ENCODE results near the gene EMP1. TPM values are rescaled to one million over a fixed set of nuclear protein-coding genes. Genes with fewer than 3 reads are reported as not detected.
A peak's percentile ranks its signal among the peaks of the same experiment; 100 is the strongest.

The EMP1 gene
- total and polyA plus RNA-seq, 5 donors from 2014 or later = 0.15 to 1.6 (median 0.38) TPM; not detected in 2

- H3K36me3 Mint-ChIP-seq = no peaks in the 10 kb centered on the region
- Histone ChIP-seq H3K36me3 (ENCODE audit: control insufficient read depth, insufficient read depth, low read length) (no peaks in the 10 kb centered on the region), H3K9me3 (ENCODE audit: control insufficient read depth in 2 of 2, low read length in 2 of 2) (no peaks in the 10 kb centered on the region), H3K27ac (ENCODE audit: insufficient read depth, low read length, poor library complexity, severe bottlenecking) (no peak overlapping the region), H3K27me3 (ENCODE audit: control insufficient read depth, insufficient read depth, low read length) (no peaks in the 10 kb centered on the region), H3K4me1 (ENCODE audit: control insufficient read depth, insufficient read depth, low read length, poor library complexity, severe bottlenecking) (peaks cover 10% of the 10 kb centered on the region), H3K4me3 (ENCODE audit: low read depth, low read length) (peak overlapping the region; percentile 41)
- H3K27me3 Mint-ChIP-seq = peaks cover 17% of the 10 kb centered on the region
- peak; percentile 30 to 89 (median 50) for DNase-seq
- H3K4me3 Mint-ChIP-seq = peak overlapping the region in 2 of 4 donors; percentile 26 to 53
- peaks cover 4 to 25% (median 13%) of the 10 kb centered on the region in 4 donors for H3K4me1 Mint-ChIP-seq
- H3K9me3 Mint-ChIP-seq = peaks cover 0 to 5% (median 0%) of the 10 kb centered on the region in 7 donors
- H3K27ac Mint-ChIP-seq = peak overlapping the region; percentile 26 to 68 (median 52)
- peak; percentile 90 to 92 for ATAC-seq (ENCODE audit: low read depth in 2 of 2)
Observed at GRCh38 chr12:13165617-13166041, 30.9 kb upstream of the EMP1 start.

DNA sequence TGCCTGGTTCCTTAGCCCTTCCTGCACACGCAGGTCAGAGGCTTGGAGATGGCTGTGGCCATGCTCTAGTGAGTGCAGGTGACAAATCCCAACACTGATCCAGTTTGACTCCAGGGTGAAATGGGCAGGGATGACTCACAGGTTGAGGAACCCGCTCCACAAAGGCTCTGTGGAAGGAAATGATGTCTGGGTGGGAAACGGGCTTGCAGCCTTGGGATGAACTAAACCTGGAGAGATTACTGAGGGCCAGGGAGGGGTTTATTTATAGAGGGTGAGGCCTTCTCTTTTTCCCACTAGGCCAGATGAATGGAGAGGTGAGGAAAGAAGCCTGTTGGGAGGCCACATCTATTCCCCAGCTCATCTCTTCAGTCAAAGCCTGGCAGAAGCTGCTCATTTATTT, 29.3 kb upstream of the EMP1 start:
- Histone ChIP-seq H3K27me3 (ENCODE audit: control insufficient read depth, insufficient read depth, low read length) (no peaks in the 10 kb centered on the region), H3K27ac (ENCODE audit: insufficient read depth, low read length, poor library complexity, severe bottlenecking) (no peak overlapping the region), H3K4me1 (ENCODE audit: control insufficient read depth, insufficient read depth, low read length, poor library complexity, severe bottlenecking) (peaks cover 10% of the 10 kb centered on the region), H3K4me3 (ENCODE audit: low read depth, low read length) (no peak overlapping the region), H3K9me3 (ENCODE audit: control insufficient read depth in 2 of 2, low read length in 2 of 2) (no peaks in the 10 kb centered on the region), H3K36me3 (ENCODE audit: control insufficient read depth, insufficient read depth, low read length) (no peaks in the 10 kb centered on the region)
- ATAC-seq (ENCODE audit: low read depth in 2 of 2) = no peak
- Mint-ChIP-seq H3K36me3 (no peaks in the 10 kb centered on the region), H3K4me1 (peaks cover 4 to 25% (median 13%) of the 10 kb centered on the region in 4 donors), H3K9me3 (peaks cover 0 to 5% (median 0%) of the 10 kb centered on the region in 7 donors), H3K27ac (peak overlapping the region in 2 of 3 donors; percentile 37 to 54), H3K4me3 (no peak overlapping the region), H3K27me3 (peaks cover 17% of the 10 kb centered on the region)
- DNase-seq = no peak

DNA sequence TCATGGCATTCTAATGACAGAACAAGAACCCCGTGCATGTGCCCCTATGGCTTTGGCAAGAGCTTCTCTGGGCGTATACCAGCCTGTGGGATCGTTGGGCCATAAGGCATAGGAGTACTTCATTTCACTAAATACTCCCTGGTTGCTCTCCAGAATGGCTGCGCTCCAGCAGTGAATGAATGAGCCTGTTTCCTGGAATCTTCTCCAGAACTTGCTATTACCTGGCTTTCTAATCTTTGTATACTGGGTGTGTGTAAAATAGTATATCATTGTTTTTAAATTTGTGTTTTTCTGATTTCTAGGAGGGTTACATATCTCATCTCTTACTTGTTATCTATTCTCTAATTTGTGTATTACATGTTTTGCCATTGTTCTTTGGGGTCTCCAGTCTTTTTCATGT, 28.6 kb upstream of the EMP1 start:
- Histone ChIP-seq H3K9me3 (ENCODE audit: control insufficient read depth in 2 of 2, low read length in 2 of 2) (no peaks in the 10 kb centered on the region), H3K27ac (ENCODE audit: insufficient read depth, low read length, poor library complexity, severe bottlenecking) (no peak overlapping the region), H3K4me1 (ENCODE audit: control insufficient read depth, insufficient read depth, low read length, poor library complexity, severe bottlenecking) (peaks cover 10% of the 10 kb centered on the region), H3K27me3 (ENCODE audit: control insufficient read depth, insufficient read depth, low read length) (peaks cover 3% of the 10 kb centered on the region), H3K36me3 (ENCODE audit: control insufficient read depth, insufficient read depth, low read length) (no peaks in the 10 kb centered on the region), H3K4me3 (ENCODE audit: low read depth, low read length) (no peak overlapping the region)
- Mint-ChIP-seq H3K4me1 (peaks cover 4 to 25% (median 13%) of the 10 kb centered on the region in 4 donors), H3K27ac (peak overlapping the region in 1 of 3 donors; percentile 14), H3K9me3 (peaks cover 0 to 5% (median 0%) of the 10 kb centered on the region in 7 donors), H3K36me3 (no peaks in the 10 kb centered on the region), H3K4me3 (peak overlapping the region in 1 of 4 donors; percentile 55), H3K27me3 (peaks cover 17% of the 10 kb centered on the region)
- DNase-seq = no peak
- no peak for ATAC-seq (ENCODE audit: low read depth in 2 of 2)

GRCh38 chr12:13169272-13169671, 27.3 kb upstream of the EMP1 start:
- DNase-seq (no peak), ATAC-seq (ENCODE audit: low read depth in 2 of 2) (no peak)
- H3K36me3 Mint-ChIP-seq = no peaks in the 10 kb centered on the region
- peaks cover 17% of the 10 kb centered on the region for H3K27me3 Mint-ChIP-seq
- Histone ChIP-seq H3K4me1 (ENCODE audit: control insufficient read depth, insufficient read depth, low read length, poor library complexity, severe bottlenecking) (peaks cover 10% of the 10 kb centered on the region), H3K9me3 (ENCODE audit: control insufficient read depth in 2 of 2, low read length in 2 of 2) (no peaks in the 10 kb centered on the region), H3K27ac (ENCODE audit: insufficient read depth, low read length, poor library complexity, severe bottlenecking) (no peak overlapping the region), H3K27me3 (ENCODE audit: control insufficient read depth, insufficient read depth, low read length) (peaks cover 3% of the 10 kb centered on the region), H3K4me3 (ENCODE audit: low read depth, low read length) (no peak overlapping the region), H3K36me3 (ENCODE audit: control insufficient read depth, insufficient read depth, low read length) (no peaks in the 10 kb centered on the region)
- no peak overlapping the region for H3K27ac Mint-ChIP-seq
- H3K4me1 Mint-ChIP-seq = peaks cover 4 to 32% (median 17%) of the 10 kb centered on the region in 4 donors
- H3K4me3 Mint-ChIP-seq = no peak overlapping the region
- peaks cover 0 to 5% (median 0%) of the 10 kb centered on the region in 7 donors for H3K9me3 Mint-ChIP-seq

DNA sequence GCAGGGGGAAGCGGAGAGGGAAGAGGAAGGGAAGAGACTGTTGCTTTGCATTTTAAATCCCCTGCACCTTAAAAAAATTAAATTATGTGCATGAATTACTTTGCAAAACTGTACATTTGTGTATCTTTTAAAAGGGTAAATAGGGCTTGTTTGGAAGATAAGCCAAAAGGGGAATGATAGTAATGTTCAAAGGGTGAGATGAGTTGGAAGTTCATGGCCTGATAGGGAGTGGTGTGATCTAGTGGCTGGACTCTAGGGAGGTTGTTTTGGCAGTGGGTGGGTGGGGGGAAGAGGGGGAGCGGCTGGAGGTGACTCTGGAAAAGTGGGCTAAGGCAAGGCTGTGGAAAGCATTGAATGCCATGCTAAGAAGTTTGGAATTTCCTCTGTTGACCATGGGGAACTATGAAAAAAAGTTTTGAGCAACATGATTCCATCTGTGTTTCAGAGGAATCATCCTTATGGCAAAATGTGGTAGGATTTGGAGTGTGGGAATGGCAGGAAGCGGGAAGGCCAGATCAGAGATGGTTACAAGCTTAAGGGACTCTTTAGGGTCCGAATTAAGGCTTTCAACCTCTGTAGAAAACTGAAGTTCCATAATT, 25.5 kb upstream of the EMP1 start:
- ATAC-seq (ENCODE audit: low read depth in 2 of 2) (no peak), DNase-seq (no peak)
- Mint-ChIP-seq H3K4me3 (no peak overlapping the region), H3K36me3 (no peaks in the 10 kb centered on the region), H3K4me1 (peaks cover 4 to 16% (median 8%) of the 10 kb centered on the region in 4 donors), H3K27me3 (peaks cover 17% of the 10 kb centered on the region), H3K9me3 (peaks cover 0 to 5% (median 0%) of the 10 kb centered on the region in 7 donors), H3K27ac (peak overlapping the region in 1 of 3 donors; percentile 9)
- H3K4me3 ChIP-seq (ENCODE audit: low read depth, low read length) = no peak overlapping the region
- peaks cover 3% of the 10 kb centered on the region for H3K4me1 ChIP-seq (ENCODE audit: control insufficient read depth, insufficient read depth, low read length, poor library complexity, severe bottlenecking)
- H3K9me3 ChIP-seq (ENCODE audit: control insufficient read depth in 2 of 2, low read length in 2 of 2) = no peaks in the 10 kb centered on the region
- no peak overlapping the region for H3K27ac ChIP-seq (ENCODE audit: insufficient read depth, low read length, poor library complexity, severe bottlenecking)
- peaks cover 3% of the 10 kb centered on the region for H3K27me3 ChIP-seq (ENCODE audit: control insufficient read depth, insufficient read depth, low read length)
- H3K36me3 ChIP-seq (ENCODE audit: control insufficient read depth, insufficient read depth, low read length) = no peaks in the 10 kb centered on the region

DNA sequence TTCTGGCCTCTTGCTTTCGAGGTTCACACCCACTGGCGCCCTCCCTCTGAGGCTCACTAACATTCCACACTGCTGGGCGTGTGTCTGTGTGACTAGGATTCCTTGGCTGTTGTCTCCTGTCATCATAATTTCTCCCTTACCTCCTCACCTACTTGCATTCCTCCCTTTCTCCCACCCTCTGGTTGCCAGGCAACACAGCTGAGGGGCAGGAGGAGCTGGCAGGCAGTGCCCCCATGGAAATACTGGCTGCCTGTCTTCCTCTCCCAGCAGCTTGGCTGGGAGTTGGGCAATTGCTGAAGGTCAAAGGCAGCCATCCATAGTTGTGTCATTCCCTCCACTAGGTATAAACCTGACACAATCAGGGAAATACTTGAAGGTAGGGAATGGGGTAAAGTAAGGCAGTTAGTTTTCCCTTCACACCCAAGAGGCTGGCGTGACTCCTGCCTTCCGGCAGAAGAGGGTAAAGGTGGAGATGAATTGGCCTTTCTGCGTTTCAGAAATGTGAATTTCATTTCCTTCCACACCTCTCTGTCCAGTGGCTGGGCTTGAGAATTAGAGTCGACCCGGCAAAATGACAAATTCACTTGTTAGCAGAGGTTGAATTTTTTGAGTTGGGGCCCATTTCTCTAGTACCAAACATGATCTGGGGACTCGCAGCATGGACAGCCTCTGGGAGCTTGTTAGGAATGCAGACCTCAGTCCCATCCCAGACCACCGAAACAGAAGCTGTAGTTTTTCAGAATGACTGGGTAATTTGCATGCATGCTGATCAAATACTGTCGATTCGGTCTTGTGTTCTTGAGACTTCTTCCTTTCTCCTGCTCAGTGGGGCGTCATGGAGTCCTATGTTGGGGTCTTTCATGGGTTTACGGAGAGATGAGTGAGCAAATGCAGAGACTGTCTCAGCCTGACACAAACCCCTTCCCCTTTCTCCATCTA, 24.3 kb upstream of the EMP1 start:
- Mint-ChIP-seq H3K27ac (no peak overlapping the region), H3K4me1 (peaks cover 4 to 7% (median 5%) of the 10 kb centered on the region in 4 donors), H3K9me3 (peaks cover 0 to 5% (median 0%) of the 10 kb centered on the region in 7 donors), H3K4me3 (no peak overlapping the region), H3K27me3 (peaks cover 17% of the 10 kb centered on the region), H3K36me3 (no peaks in the 10 kb centered on the region)
- no peak overlapping the region for H3K27ac ChIP-seq (ENCODE audit: insufficient read depth, low read length, poor library complexity, severe bottlenecking)
- H3K4me3 ChIP-seq (ENCODE audit: low read depth, low read length) = no peak overlapping the region
- no peaks in the 10 kb centered on the region for H3K9me3 ChIP-seq (ENCODE audit: control insufficient read depth in 2 of 2, low read length in 2 of 2)
- H3K27me3 ChIP-seq (ENCODE audit: control insufficient read depth, insufficient read depth, low read length) = peaks cover 3% of the 10 kb centered on the region
- ATAC-seq (ENCODE audit: low read depth in 2 of 2) (no peak), DNase-seq (no peak)
- no peaks in the 10 kb centered on the region for H3K36me3 ChIP-seq (ENCODE audit: control insufficient read depth, insufficient read depth, low read length)
- no peaks in the 10 kb centered on the region for H3K4me1 ChIP-seq (ENCODE audit: control insufficient read depth, insufficient read depth, low read length, poor library complexity, severe bottlenecking)

DNA sequence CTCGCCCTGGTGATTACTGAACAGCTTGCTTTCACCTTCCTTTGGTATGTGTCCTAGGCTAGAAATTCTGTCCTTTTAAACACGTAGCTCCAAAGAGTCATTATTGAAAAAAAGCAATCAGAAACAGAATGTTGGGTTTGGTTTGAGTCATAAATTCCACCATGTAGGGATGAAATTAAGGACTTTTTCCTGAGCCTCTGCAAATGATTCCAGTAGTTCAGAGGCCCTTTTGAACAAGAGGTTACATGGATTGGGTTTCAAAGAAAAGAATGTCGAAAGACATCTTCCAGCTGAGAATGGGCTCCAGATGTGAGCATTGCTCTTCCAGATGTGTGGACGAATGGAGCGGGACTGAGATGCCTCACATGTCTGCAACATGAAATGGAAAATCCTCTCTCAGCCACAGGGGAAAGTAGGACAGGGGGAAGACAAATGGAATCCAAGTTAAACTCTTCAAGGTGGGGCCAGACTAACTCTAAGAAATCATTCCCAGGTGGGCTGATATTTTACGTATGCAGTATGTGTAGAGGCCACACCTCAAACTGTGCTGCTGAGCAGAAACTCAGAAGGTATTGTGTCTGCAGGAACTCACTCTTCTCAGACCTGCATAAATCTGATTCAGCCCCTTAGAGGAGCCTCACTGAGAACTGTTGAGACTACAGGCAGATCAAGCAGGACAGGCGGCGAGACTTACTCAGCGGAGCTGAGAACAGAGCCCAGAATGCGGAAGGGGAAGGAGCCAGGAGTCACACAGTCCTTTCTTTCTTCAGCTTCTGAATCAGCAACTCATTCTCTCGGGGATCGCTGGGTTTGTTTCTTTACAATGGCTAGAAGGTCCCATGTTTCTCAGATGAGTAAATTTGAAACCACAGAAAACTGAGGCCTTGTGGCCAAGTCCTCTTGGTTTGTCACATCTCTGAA, 23.3 kb upstream of the EMP1 start:
- no peaks in the 10 kb centered on the region for H3K36me3 Mint-ChIP-seq
- H3K4me1 ChIP-seq (ENCODE audit: control insufficient read depth, insufficient read depth, low read length, poor library complexity, severe bottlenecking) = no peaks in the 10 kb centered on the region
- H3K27me3 ChIP-seq (ENCODE audit: control insufficient read depth, insufficient read depth, low read length) = peaks cover 3% of the 10 kb centered on the region
- H3K4me1 Mint-ChIP-seq = peaks cover 4 to 11% (median 5%) of the 10 kb centered on the region in 4 donors
- no peak overlapping the region for H3K4me3 ChIP-seq (ENCODE audit: low read depth, low read length)
- H3K27ac Mint-ChIP-seq = peak overlapping the region in 1 of 3 donors; percentile 63
- peaks cover 0 to 1% (median 0%) of the 10 kb centered on the region in 7 donors for H3K9me3 Mint-ChIP-seq
- no peaks in the 10 kb centered on the region for H3K9me3 ChIP-seq (ENCODE audit: control insufficient read depth in 2 of 2, low read length in 2 of 2)
- H3K4me3 Mint-ChIP-seq = no peak overlapping the region
- H3K36me3 ChIP-seq (ENCODE audit: control insufficient read depth, insufficient read depth, low read length) = no peaks in the 10 kb centered on the region
- H3K27ac ChIP-seq (ENCODE audit: insufficient read depth, low read length, poor library complexity, severe bottlenecking) = no peak overlapping the region
- DNase-seq (peak in 1 of 3 donors; percentile 48), ATAC-seq (ENCODE audit: low read depth in 2 of 2) (peak; percentile 47 to 71)
- peaks cover 17% of the 10 kb centered on the region for H3K27me3 Mint-ChIP-seq

Measured in CD4-positive, CD25-positive, alpha-beta regulatory T cell (primary cell).